Uterus (tissue), 2 donors: Measurements from ENCODE around the gene IER2.

Experiments
- POLR2A ChIP-seq, 2 donors: fragments of 450-650 bp; IDR thresholded peaks; one replicate each; pipeline ENCODE4 v1.6.1; 2016; ENCODE audit warnings: antibody characterized with exemption in 2 of 2, mild to moderate bottlenecking in 1 of 2, moderate library complexity in 1 of 2
- TF ChIP-seq, protein P1 (sequence below), 4 experiments: fragments of 200-600 bp in 2 of 4; fragments of 450-650 bp in 2 of 4; sonication (generic) in 2 of 4; IDR thresholded peaks; one replicate each; pipeline ENCODE4 v1.5.1; 2016 to 2019; ENCODE audit warnings: antibody characterized with exemption in 4 of 4, mild to moderate bottlenecking in 2 of 4, moderate library complexity in 1 of 4

DNA sequence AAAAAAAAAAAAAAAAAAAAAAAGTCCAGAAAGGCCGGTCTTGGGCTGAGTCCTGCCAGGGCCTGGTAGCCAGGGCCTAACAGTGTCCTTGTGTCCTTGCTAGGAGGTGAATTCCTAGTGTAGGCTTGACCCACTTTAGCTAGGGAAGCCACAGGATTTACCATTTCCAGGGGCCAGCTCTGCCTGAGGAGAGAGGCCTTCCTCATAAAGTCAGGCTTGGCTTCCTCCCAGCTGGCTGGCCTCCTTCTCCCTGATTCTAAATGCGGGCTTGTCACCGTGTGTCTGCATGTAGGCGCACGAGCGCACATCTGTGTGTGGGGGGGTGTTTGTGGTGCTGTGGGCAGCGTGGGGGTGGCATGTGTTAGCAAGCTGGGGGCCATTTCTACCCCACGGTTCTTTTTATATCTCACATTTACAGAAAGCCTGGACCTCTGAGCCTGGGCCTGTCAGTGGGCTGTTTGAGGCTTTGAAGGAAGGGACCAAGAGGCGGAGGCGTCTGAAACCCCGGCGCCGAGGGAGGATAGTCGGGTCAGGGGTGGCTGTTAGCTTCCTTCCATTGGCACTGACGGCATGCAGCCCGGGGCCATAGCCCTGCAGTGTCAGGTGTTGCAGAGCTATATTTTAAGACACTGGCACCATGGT lies 31.7 kb downstream of the IER2 start:
- TF ChIP-seq, protein P1, sequence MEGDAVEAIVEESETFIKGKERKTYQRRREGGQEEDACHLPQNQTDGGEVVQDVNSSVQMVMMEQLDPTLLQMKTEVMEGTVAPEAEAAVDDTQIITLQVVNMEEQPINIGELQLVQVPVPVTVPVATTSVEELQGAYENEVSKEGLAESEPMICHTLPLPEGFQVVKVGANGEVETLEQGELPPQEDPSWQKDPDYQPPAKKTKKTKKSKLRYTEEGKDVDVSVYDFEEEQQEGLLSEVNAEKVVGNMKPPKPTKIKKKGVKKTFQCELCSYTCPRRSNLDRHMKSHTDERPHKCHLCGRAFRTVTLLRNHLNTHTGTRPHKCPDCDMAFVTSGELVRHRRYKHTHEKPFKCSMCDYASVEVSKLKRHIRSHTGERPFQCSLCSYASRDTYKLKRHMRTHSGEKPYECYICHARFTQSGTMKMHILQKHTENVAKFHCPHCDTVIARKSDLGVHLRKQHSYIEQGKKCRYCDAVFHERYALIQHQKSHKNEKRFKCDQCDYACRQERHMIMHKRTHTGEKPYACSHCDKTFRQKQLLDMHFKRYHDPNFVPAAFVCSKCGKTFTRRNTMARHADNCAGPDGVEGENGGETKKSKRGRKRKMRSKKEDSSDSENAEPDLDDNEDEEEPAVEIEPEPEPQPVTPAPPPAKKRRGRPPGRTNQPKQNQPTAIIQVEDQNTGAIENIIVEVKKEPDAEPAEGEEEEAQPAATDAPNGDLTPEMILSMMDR (IDR thresholded peaks at IDR 0.05): no peak
- TF ChIP-seq POLR2A (IDR thresholded peaks at IDR 0.05): no peak
